Measurements from ENCODE around the gene RNF220.

GRCh38 chr1:44481701-44482100 is 76.6 kb downstream of the RNF220 start:
- TF ChIP-seq CTCF (conservative IDR thresholded peaks at IDR 0.05; ENCODE audit: low read length), result no peak
- no peak for TF ChIP-seq EZH2phosphoT487 (IDR thresholded peaks at IDR 0.05; ENCODE audit: borderline replicate concordance)
